Right renal cortex interstitium (tissue), 3 donors: Measurements from ENCODE around the gene SCGB1C2. TPM values are rescaled to one million over a fixed set of nuclear protein-coding genes. Genes with fewer than 3 reads are reported as not detected.

Experiments used
- polyA plus RNA-seq, 3 donors: library from polyadenylated mRNA; unstranded; fragments of 120-200 nt; gene quantifications; one replicate each; pipeline ENCODE4 v1.2.1, GENCODE V29; 2013; ENCODE audit not compliant: insufficient read length in 3 of 3

SCGB1C2 gene
- polyA plus RNA-seq, 3 donors: 0.79 to 1.9 (median 1.6) TPM

Other genes with a start within 250 kb of the SCGB1C2 start
- 10 to 100 TPM; 59.8 to 76.6 (median 75.8) TPM for gene DOC2B, start 44.1 kb downstream of the SCGB1C2 start, polyA plus RNA-seq
- 10 to 100 TPM; 11.6 to 19.7 (median 16.5) TPM for gene RPH3AL, start 215.2 kb downstream of the SCGB1C2 start, polyA plus RNA-seq